Stomach (tissue), 9 donors: ENCODE results near the gene HOXB8. TPM values are rescaled to one million over a fixed set of nuclear protein-coding genes. Genes with fewer than 3 reads are reported as not detected.

Source experiments
- DNase-seq, 2 donors: peaks; one replicate each; pipeline versions ENCODE4 v3.0.0 to v3.0.0-alpha.2; 2013 to 2019
- H3K27ac ChIP-seq, 5 donors: fragments of 200-600 bp in 4 of 5; sonication (generic) in 4 of 5; one replicate each; pipeline ENCODE4 v1.5.1; 2013 to 2019; ENCODE audit warnings: mild to moderate bottlenecking in 1 of 5, moderate library complexity in 1 of 5
- H3K27me3 ChIP-seq, 3 donors: fragments of 200-600 bp; sonication (generic); one replicate each; pipeline ENCODE4 v1.5.1; 2017 to 2019; ENCODE audit warnings: mixed run types in 1 of 3
- H3K36me3 ChIP-seq, 4 donors: fragments of 200-600 bp; sonication (generic); 1 replicate in 3 of 4; 2 replicates in 1 of 4; pipeline ENCODE4 v1.5.1; 2016 to 2019
- H3K4me1 ChIP-seq, 4 donors: fragments of 200-600 bp; sonication (generic); one replicate each; pipeline ENCODE4 v1.5.1; 2016 to 2019
- H3K4me3 ChIP-seq, 4 donors: fragments of 200-600 bp; sonication (generic) in 3 of 4; one replicate each; pipeline ENCODE4 v1.5.1; 2016 to 2019; ENCODE audit warnings: mild to moderate bottlenecking in 1 of 4
- H3K9me3 ChIP-seq, 4 donors: fragments of 200-600 bp; sonication (generic); one replicate each; pipeline ENCODE4 v1.5.1; 2016 to 2019
- CTCF ChIP-seq, 7 experiments: fragments of 450-650 bp in 4 of 7; fragments of 200-600 bp in 3 of 7; sonication (generic) in 3 of 7; IDR thresholded peaks; one replicate each; pipeline ENCODE4 v1.5.1; 2016 to 2019; ENCODE audit warnings: antibody characterized with exemption in 7 of 7, control low read depth in 2 of 7, mild to moderate bottlenecking in 1 of 7
- EP300 ChIP-seq: sonication (generic); formaldehyde crosslinking; IDR thresholded peaks from one replicate; pipeline ENCODE4 v1.6.1; 2017; ENCODE audit warnings: antibody characterized with exemption
- POLR2A ChIP-seq, 4 donors: fragments of 450-650 bp; IDR thresholded peaks; one replicate each; pipeline ENCODE4 v1.6.1; 2016; ENCODE audit warnings: antibody characterized with exemption in 4 of 4, control low read depth in 2 of 4, mild to moderate bottlenecking in 1 of 4, moderate library complexity in 1 of 4
- POLR2AphosphoS5 ChIP-seq, 3 donors: sonication (generic); formaldehyde crosslinking; IDR thresholded peaks; one replicate each; pipeline ENCODE4 v1.6.1; 2016; ENCODE audit warnings: antibody characterized with exemption in 3 of 3
- WGBS, 5 donors: extraction: QIAGEN DNeasy Blood & Tissue Kit in 3 of 5; methylation state at CpG; one replicate each; pipeline versions ENCODE4 v1.1.5 to v1.1.7; 2013 to 2018; 5-methylcytosine and 5-hydroxymethylcytosine counted together
- intact Hi-C: fragments of 100-400 bp; cut with DNase I; formaldehyde crosslinking; loops from one replicate; pipeline ENCODE4 v1.15.1; 2023; ENCODE audit warnings: low total_unique reads
- polyA plus RNA-seq, 3 donors: library from polyadenylated mRNA; stranded (reverse); fragments of 200-250 nt; gene quantifications; one replicate each; pipeline ENCODE4 v1.2.3, GENCODE V29; 2013
- total RNA-seq, 5 donors: library from RNA; depleted of rRNA; stranded (reverse); fragments of >200 nt; gene quantifications; one replicate each; pipeline versions ENCODE4 v1.1.0 to v1.2.3, GENCODE V29; 2014 to 2016
- donor health status: healthy with polysubstance abuse.
- donor health status: Bipolar disorder and iron deficiency.
- donor health status: healthy.

HOXB8 gene
- total and polyA plus RNA-seq, 8 donors: 0.46 to 13.0 (median 1.3) TPM; not detected in 1

- no peak for DNase-seq
- Histone ChIP-seq H3K27ac (peak overlapping the region; percentile 28 to 95 (median 93)), H3K9me3 (no peaks in the 10 kb centered on the region), H3K36me3 (no peaks in the 10 kb centered on the region), H3K27me3 (peaks cover 0 to 100% (median 90%) of the 10 kb centered on the region in 3 donors), H3K4me3 (peak overlapping the region; percentile 57 to 61 (median 58)), H3K4me1 (peaks cover 14 to 74% (median 48%) of the 10 kb centered on the region in 4 donors)
- TF ChIP-seq POLR2A (IDR thresholded peaks at IDR 0.05) (no peak), EP300 (no peak), CTCF (IDR thresholded peaks at IDR 0.05) (no peak), POLR2AphosphoS5 (IDR thresholded peaks at IDR 0.05) (no peak)
- WGBS, 5 donors: 21 to 28% (median 23%) methylated on average over 7 of the region's 7 CpGs
- intact Hi-C loops: no loop called here
Measured at GRCh38 chr17:48579471-48579759, 35.7 kb downstream of the HOXB8 start.

GRCh38 chr17:48578616-48579470 lies 36.2 kb downstream of the HOXB8 start:
- peak overlapping the region; percentile 57 to 61 (median 58) for H3K4me3 ChIP-seq
- H3K27ac ChIP-seq: peak overlapping the region; percentile 28 to 95 (median 93)
- H3K36me3 ChIP-seq: no peaks in the 10 kb centered on the region
- DNase-seq: no peak
- intact Hi-C loops: no loop called here
- TF ChIP-seq CTCF (IDR thresholded peaks at IDR 0.05) (no peak), POLR2A (IDR thresholded peaks at IDR 0.05) (no peak), POLR2AphosphoS5 (IDR thresholded peaks at IDR 0.05) (no peak), EP300 (no peak)
- H3K4me1 ChIP-seq: peaks cover 14 to 71% (median 46%) of the 10 kb centered on the region in 4 donors
- no peaks in the 10 kb centered on the region for H3K9me3 ChIP-seq
- WGBS, 5 donors: 9 to 12% (median 11%) methylated on average over 32 to 43 of the region's 43 CpGs
- H3K27me3 ChIP-seq: peaks cover 0 to 100% (median 95%) of the 10 kb centered on the region in 3 donors

- Histone ChIP-seq H3K9me3 (no peaks in the 10 kb centered on the region), H3K4me1 (peaks cover 14 to 69% (median 43%) of the 10 kb centered on the region in 4 donors), H3K4me3 (peak within 1 kb of the TSS; percentile 57 to 61 (median 58)), H3K27ac (peak within 1 kb of the TSS; percentile 61 to 95 (median 93)), H3K27me3 (peaks cover 0 to 100% (median 96%) of the 10 kb centered on the region in 3 donors), H3K36me3 (no peaks in the 10 kb centered on the region)
- whole genome bisulfite sequencing, 5 donors: 2 to 5% (median 4%) methylated on average over 21 to 58 of the region's 58 CpGs
- DNase-seq: peak; percentile 59 to 93
- intact Hi-C loops: no loop called here
- TF ChIP-seq POLR2A (IDR thresholded peaks at IDR 0.05) (no peak), POLR2AphosphoS5 (IDR thresholded peaks at IDR 0.05) (no peak), CTCF (IDR thresholded peaks at IDR 0.05) (no peak), EP300 (no peak)
Measured at GRCh38 chr17:48577946-48578615, 37.0 kb downstream of the HOXB8 start, which contains the start of gene HOXB4. HOXB4 (minus strand) TSS chr17:48578350; CDS start chr17:48578319, 31 bp downstream.

- Histone ChIP-seq H3K9me3 (no peaks in the 10 kb centered on the region), H3K4me1 (peaks cover 17 to 70% (median 45%) of the 10 kb centered on the region in 4 donors), H3K27me3 (peaks cover 0 to 100% (median 90%) of the 10 kb centered on the region in 3 donors), H3K27ac (peak overlapping the region; percentile 61 to 95 (median 93)), H3K4me3 (peak overlapping the region; percentile 57 to 61 (median 58)), H3K36me3 (no peaks in the 10 kb centered on the region)
- intact Hi-C loops: no loop called here
- 3 to 11% (median 7%) methylated on average over 10 to 19 of the region's 19 CpGs for WGBS, 5 donors
- no peak for DNase-seq
- no peak for TF ChIP-seq POLR2A (IDR thresholded peaks at IDR 0.05)
- peak in 1 of 3 donors; percentile 38 for TF ChIP-seq POLR2AphosphoS5 (IDR thresholded peaks at IDR 0.05)
Measured at GRCh38 chr17:48577330-48577945, 37.7 kb downstream of the HOXB8 start.
